Activated CD4-positive, alpha-beta T cell treated with anti-CD3 and anti-CD28 coated beads, Interleukin-2, amount 50 U/mL, for 1 hour (primary cell): Measurements from ENCODE around the gene CAMTA1.
"Not testable (repeated sequence)": the region's sequence is repeated elsewhere in the genome, so short reads cannot be mapped to it uniquely, and the experiment has no call there.

Experiments used
- DNase-seq: peaks from one replicate; pipeline ENCODE4 v3.0.0-alpha.2; 2020

Gene CAMTA1, protein sequence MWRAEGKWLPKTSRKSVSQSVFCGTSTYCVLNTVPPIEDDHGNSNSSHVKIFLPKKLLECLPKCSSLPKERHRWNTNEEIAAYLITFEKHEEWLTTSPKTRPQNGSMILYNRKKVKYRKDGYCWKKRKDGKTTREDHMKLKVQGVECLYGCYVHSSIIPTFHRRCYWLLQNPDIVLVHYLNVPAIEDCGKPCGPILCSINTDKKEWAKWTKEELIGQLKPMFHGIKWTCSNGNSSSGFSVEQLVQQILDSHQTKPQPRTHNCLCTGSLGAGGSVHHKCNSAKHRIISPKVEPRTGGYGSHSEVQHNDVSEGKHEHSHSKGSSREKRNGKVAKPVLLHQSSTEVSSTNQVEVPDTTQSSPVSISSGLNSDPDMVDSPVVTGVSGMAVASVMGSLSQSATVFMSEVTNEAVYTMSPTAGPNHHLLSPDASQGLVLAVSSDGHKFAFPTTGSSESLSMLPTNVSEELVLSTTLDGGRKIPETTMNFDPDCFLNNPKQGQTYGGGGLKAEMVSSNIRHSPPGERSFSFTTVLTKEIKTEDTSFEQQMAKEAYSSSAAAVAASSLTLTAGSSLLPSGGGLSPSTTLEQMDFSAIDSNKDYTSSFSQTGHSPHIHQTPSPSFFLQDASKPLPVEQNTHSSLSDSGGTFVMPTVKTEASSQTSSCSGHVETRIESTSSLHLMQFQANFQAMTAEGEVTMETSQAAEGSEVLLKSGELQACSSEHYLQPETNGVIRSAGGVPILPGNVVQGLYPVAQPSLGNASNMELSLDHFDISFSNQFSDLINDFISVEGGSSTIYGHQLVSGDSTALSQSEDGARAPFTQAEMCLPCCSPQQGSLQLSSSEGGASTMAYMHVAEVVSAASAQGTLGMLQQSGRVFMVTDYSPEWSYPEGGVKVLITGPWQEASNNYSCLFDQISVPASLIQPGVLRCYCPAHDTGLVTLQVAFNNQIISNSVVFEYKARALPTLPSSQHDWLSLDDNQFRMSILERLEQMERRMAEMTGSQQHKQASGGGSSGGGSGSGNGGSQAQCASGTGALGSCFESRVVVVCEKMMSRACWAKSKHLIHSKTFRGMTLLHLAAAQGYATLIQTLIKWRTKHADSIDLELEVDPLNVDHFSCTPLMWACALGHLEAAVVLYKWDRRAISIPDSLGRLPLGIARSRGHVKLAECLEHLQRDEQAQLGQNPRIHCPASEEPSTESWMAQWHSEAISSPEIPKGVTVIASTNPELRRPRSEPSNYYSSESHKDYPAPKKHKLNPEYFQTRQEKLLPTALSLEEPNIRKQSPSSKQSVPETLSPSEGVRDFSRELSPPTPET (N-terminal part only)

DNA sequence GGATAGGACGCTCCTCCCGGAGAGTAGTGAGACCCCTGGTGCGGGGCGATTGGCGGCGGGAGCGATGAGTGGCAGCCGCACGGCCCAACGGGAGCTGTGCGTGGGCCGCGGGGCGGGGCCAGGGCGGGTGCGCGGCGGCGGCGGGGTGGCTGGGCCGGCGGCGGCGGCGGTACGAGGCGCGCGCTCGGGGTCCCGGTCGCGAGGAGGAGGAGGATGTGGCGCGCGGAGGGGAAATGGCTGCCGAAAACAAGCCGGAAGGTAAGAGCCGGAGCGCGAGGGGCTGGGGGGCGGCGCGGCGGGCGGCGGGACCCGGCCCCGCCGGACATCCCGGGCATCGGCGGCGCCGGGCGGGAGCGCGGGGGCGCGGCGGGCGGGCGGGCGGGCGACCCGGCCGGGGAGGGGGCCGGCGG is at the start of gene CAMTA1:
Gene CAMTA1 (plus strand): TSS at position 137 of the 410 bp plus-strand sequence. CDS start 77 bp downstream, at position 214.
- no peak for DNase-seq

DNA sequence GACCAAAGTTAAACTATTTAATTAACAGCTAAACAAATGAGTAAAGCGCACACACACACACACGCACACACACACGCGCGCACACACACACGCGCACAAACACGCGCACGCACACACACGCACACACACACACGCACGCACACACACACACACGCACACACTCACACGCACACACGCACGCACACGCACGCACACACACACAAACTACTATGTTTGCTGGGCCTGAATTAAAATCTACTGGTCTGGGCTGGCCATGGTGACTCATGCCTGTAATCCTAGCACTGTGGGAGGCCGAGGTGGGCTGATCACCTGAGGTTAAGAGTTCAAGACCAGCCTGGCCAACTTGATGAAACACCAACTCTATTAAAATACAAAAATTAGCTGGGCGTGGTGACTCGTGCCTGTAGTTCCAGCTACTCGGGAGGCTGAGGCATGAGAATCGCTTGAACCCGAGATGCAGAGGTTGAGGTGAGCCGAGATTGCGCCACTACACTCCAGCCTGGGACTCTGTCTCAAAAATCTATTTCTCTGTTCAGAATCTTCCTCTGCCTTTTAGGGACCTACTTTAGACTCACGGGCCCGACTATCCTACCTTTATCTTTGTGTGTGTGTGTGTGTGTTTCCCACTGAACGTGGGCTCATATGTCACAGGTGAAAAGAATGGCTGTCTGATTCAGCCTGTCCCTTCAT is 46.1 kb upstream of the CAMTA1 start:
- DNase-seq = no peak

DNA sequence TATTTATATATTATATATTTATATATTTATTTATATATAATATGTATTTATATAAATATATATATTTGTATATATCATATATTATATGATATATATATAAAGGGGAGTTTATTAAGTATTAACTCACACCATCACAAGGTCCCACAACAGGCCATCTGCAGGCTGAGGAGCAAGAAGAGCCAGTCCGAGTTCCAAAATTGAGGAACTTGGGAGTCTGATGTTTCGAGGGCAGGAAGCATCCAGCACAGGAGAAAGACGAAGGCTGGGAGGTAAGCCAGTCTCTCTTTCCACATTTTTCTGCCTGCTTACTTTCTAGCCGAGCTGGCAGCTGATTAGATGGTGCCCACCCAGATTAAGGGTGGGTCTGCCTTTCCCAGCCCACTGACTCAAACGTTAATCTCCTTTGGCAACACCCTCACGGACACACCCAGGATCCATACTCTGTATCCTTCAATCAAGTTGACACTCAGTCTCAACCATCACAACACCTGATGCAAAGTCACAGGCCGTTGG is 42.5 kb upstream of the CAMTA1 start:
- DNase-seq = not testable (repeated sequence)

DNA sequence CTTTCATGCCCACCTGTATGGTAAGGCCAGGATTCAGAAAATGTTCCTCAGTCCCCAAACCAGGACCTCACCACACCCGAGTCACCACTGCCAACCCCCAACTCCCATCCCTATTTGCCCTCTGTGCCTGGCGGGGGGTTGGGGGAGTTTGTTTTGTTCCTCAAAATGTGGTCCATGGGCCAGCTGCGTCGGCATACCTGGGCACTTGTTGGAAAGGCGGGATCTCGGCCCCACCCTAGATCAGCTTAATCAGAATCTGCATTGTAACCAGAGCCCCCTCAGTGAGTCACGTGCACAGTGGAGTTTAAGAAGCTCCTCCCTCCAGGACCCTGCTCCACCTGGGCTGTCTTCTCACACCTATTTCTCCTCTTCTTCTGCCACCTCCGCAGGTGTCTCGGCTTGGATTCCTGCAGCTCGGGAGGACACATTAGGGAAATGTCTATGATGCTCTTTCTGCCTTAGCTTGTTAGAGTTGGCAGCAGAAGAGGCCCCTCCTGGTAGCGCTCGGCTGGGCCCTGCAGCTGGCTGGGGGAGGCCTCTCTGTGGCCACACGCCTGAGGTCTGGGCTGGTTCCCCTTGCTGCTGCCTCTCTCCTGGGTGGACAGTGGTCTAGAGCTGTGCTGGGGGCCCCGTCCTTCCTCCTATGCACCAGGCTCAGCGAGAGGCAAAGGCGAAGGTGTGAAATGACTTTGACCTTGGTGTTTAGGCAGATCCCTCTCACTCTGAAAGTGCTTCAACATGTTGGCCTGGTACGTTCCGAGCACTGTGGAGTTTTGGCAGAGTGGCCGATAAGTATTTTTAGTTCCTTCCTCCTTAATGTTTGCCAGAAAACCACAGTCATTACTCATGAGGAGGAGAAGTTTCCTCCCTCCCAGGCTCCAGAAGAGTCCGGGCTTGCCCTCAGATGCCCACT is 41.8 kb upstream of the CAMTA1 start:
- no peak for DNase-seq

DNA sequence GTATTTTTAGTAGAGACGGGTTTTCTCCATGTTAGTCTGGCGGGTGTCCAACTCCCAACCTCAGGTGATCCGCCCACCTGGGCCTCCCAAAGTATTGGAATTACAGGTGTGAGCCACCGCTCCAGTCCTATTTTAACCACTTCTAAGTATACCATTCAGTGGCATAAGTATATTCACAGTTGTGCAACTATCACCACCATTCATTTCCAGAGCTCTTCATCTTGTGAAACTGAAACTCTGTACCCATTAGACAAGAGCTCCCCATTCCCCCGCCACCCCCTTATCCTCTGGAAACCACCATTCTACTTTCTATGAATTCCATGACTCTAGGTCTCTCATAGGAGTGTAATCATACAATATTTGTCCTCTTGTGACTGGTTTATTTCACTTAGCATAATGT is 40.2 kb upstream of the CAMTA1 start:
- DNase-seq = no peak

DNA sequence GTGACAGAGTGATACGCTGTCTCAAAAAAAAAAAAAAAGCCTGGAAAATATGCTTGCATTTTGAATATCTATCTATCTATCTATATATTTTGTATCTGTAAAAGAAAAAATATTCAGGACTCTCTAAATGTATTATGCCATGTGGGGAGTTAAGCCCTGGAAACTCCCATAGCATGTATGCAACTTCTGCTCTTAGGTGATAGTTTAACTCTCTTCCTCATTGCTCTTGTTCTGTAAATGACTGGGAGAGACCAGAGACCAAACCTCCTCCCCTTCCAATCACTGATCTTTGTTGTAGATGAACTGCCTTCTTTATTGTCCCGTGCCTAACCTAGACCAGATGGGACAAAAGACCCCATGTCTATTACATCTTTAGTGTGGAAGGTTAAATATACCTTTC is 37.6 kb upstream of the CAMTA1 start:
- no peak for DNase-seq

DNA sequence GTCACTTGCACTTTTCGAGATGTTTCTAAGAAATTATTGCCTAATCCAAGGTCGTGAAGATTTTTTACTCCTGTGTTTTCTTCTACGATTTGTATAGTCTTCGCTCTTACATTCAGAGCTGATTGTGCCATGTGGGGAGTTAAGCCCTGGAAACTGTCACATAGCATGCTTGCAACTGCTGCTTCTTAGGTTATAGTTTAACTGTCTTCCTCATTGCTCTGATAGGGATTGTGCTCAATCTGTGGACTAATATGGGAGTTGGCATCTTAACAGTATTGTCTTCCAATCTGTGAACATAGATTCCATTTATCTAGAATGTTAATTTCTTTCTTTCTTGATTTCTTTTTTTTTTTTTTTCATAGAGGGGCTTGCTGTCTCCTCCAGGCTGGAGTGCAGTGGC is 34.8 kb upstream of the CAMTA1 start:
- no peak for DNase-seq

DNA sequence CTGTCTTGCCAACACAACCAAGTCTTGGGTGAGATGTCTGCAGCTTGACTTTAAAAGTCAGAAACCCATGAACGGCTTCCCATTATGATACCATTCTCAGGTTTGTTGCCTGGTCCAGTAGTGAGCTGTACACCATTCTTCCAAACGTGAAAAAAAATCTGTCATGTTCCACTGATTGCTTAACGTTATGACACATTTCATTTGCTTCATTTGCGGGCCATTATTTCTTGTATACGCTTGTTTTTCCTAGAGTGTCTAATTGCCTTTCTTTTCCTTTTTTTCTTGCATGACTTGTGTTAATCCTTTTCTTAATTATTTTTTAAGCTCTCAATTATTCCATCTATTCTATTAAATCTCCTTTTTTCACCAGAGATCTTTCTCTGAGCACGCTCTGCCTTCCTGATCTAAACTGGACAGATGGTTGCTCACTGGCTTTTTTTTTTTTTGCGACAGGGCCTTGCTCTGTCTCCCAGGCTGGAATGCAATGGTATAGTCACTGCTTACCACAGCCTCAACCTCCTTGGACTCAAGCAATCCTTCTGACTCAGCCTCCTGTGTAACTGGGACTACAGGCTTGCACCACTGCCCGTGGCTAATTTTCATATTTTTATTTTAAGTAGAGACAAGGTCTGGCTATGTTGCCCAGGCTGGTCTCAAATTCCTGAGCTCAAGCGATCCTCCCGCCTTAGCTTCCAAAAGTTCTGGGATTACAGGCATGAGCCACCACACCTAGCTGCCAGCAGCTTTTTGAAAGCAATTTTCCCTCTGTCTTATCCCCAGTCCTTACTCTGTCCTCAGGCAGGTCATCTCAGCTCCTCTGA is 31.7 kb upstream of the CAMTA1 start:
- DNase-seq = no peak

DNA sequence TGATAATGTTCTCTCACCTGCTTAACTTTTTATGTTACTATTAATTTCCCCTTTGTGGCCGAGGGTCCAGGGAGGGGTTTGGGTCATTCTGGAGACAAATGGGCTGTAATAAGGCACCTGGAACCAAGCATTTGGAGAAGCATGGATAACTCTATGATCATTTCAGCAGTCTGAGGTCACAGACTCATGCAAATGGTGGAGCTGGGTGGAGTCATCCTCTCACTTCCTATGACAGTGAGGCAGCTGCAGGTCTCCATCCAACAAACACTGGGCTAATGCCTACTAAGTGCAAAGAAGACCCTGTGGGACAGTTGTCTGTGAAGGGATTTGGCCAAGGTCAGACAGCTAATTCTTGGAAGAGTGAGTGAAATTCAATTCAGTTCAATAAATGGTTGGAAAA is 28.8 kb upstream of the CAMTA1 start:
- DNase-seq = no peak

DNA sequence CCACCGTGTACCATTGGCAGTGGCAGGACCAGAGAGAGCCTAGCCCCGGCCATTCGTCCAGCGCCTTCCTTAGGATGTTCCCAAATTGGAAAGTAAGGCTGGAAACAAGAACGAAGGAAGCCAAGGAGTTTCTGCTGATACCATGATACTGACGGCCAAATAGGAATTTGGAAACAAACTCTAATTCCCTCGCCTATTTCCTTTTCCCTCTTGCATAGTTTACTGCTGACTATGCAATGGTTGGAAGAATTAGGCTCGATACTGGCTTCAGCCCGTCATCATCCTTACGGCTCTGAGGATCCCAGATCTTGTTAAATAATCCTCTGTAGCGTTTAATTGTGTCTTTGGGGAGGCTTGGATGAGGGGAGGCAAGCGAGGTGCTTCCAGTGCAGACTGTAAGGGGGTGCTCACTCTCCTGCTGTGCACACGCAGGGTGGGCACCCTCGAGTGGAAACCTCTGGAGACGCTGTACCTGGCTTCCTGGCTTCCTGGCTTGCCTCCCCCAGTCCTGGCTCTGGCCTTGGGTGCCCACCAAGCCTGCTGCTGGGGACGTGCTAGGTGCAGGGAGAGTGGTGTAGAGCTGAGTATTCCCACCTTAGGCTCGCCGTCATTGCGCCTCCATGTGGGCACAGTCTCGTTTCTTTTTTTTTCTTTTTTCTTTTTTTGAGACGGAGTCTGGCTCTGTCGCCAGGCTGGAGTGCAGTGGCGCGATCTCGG is 27.4 kb upstream of the CAMTA1 start:
- DNase-seq = no peak

DNA sequence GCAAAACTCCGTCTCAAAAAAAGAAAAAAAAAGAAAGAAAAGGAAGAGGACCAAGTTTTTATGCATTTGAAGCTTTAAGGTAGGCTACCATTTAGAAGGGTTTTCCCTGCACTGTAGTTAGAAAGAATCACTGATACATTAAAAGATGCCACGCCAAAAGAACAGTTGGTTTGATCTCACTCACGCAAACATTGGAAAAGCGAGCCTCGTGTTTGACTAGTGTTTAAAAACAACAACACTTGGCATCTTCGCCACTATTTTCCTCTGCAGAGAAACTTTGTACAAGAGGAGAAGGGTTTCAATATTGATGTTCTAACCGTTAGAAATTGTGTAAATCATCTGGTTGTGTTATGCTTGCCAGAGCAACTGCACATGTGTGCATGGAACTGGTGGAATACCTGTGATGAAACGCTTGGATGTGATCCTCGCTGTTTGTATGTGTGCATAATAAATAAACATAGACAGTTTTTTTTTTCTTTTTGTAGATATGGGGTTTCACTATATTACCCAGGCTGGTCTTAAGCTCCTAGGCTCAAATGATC is 24.0 kb upstream of the CAMTA1 start:
- DNase-seq = no peak

DNA sequence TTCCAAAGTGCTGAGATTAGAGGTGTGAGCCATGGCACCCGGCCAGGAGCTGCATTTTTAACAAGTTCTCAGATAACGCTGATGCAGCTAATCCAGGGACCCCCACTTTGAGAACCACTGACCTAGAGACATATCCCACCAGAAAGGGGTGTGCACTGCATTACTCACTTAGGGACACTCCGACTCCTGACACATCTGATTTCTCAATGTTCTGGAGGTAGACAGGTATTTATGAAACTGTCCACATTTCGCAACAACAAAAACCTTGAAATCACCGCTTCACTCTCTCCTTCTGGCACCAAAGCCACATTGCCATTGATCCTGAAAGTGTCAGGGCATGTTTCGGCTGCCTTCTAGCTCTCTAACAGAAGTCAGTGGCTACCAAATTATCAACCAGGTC is 23.2 kb upstream of the CAMTA1 start:
- DNase-seq = no peak

DNA sequence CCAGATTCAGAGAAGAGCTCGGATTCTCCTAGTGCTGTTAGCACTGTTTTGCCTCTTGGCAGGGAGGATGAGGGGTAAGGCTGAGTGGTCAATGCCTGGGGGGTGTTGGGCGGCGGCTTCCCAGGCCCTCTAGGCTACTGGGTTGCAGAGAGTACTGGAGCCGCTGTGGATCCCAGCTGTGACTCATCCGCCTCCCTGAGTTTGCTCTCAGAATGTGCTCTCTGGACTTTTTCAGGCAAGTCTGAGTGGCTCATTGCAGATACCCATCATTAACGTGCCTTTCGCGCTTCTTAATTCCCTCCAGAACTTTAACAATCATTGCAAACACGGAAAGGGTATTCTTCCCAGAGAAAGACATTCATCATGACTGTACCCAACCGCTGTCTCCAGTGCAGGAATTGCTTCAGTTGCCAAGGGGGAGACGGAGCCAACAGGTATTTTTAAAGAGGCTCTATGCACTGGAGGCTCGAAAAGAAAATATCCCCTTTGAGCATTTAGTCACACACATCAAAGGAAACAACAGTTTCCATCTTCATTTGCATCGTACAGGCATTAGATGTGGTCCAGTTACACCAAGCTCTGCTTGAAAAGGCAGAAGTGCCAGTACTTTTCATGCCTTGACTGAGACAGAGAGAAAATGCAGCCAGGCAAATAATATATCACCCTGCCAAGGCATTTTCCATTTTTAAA is 14.4 kb upstream of the CAMTA1 start:
- DNase-seq = no peak

DNA sequence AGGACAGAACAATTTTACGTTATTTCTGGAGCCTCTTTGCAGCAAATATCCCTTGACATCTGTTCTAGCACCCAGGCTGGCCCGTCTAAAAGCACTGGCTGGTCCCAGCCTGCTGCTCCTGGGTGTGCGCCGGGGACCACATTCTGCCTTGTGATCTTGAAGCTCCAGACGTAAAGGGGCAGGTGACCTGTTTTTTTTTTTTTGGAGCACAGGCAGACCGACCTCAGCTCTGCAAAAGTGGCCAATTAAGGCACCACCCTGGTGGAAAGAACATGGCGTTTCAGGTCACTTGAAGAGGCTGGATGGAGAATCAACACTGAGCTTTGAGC is 13.8 kb upstream of the CAMTA1 start:
- no peak for DNase-seq

DNA sequence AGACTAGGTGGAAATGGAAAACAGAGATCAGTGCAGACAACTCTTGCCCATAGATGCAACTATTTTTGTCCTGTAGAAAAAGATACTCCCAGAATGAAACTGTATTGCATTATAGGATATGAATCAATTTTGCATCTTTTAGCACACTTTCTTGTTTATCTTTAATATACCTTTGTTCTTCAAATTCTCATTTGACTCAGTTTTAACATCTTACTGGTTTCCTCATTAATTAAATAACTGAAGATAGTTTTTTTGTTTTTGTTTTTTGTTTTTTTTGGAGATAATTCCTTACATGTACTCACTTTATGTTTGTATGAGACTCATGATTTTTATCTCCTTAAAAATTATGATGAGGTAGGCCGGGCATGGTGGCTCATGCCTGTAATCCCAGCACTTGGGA is 10.9 kb upstream of the CAMTA1 start:
- DNase-seq = no peak

DNA sequence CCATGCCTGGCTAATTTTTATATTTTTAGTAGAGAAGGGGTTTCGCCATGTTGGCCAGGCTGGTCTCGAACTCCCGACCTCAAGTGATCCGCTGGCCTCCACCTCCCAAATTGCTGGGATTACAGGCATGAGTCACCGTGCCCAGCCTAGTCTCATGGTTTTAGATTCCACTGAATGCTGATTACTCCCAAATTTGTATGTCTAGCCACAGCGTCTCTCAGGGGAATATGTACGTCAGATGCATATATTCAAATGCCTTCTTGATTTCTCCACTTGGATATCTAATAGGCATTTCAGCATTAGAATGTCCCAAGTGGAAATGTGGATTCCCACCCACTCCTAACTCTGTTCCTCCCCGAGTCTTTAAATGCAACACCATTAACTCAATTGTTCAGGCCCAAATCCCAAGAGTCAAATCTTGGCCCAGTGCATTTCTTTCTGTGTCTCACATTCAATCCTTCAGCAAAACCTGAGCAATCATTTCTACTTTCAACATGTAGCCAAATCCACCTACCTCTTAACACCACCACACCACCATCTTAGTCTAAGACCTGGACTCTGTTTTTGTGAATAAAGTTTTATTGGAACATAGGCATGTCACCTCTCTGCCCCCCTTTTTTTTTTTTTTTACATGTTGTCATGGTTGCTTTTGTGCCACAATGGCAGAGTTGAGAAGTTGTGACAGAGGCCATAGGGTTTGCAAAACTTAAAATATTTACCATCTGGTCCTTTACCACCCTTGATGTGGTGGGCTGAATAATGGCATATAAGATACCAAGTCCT is 9.8 kb upstream of the CAMTA1 start:
- no peak for DNase-seq

DNA sequence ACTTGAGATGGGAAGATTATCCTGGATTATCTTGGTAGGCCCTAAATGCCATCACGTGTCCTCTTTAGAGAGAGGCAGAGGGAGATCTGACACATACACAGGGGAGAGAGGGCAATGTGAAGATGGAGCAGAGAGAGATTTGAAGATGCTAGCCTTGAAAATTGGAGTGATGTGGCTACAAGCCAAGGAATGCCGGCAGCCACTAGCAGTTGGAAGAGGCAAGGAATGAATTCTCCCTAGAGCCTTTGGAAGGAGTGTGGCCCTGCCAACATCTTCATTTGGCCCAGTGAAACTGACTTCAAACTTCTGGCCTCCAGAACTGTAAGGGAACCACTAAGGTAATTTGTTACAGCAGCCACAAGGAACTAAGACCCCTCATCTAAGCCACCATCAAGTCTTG is 8.9 kb upstream of the CAMTA1 start:
- DNase-seq = no peak

DNA sequence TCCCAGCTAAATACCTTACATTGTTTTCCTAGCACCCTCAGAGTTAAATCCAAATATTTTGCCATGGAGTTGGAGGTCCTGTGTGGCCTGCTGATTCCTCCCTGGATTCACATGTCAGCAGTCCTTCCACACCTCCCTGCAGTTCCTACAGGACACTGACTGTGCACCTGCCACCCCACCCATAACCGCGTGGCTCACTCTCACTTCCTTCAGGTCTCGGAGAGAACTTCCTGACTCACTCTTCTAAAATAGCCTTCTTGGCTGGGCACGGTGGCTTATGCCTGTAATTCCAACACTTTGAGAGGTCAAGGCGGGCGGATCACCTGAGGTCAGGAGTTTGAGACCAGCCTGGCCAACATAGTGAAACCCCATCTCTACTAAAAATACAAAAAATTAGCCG is 8.4 kb upstream of the CAMTA1 start:
- no peak for DNase-seq
